Epidermal melanocyte (primary cell): ENCODE data around the gene KHK.

ENCODE experiments used
- DNase-seq: peaks from one replicate; pipeline ENCODE4 v3.0.0; 2011; ENCODE audit warnings: low spot score; ENCODE audit not compliant: insufficient read length

KHK gene

GRCh38 chr2:27086724-27087593 is at the start of gene KHK:
Gene KHK (plus strand): TSS chr2:27086772. CDS start chr2:27087260, 488 bp downstream.
- no peak for DNase-seq

- no peak for DNase-seq
These were observed 48.6 kb upstream of the KHK start for GRCh38 chr2:27038012-27038411.

- DNase-seq: no peak
These were observed 47.8 kb upstream of the KHK start for GRCh38 chr2:27038631-27039339.

GRCh38 chr2:27039426-27039825 is 47.1 kb upstream of the KHK start:
- DNase-seq: no peak

GRCh38 chr2:27039871-27040270 is 46.7 kb upstream of the KHK start:
- no peak for DNase-seq

GRCh38 chr2:27040282-27040681 is 46.3 kb upstream of the KHK start:
- DNase-seq: no peak

- no peak for DNase-seq
These were observed 44.8 kb upstream of the KHK start for GRCh38 chr2:27041752-27042151.

- DNase-seq: no peak
These were observed 44.4 kb upstream of the KHK start for GRCh38 chr2:27042159-27042661.

- no peak for DNase-seq
These were observed 43.5 kb upstream of the KHK start for GRCh38 chr2:27042985-27043634.

GRCh38 chr2:27049422-27050280 is 36.9 kb upstream of the KHK start:
- DNase-seq: no peak

- peak; percentile 83 for DNase-seq
These were observed 36.1 kb upstream of the KHK start for GRCh38 chr2:27050281-27050995.

- peak; percentile 98 for DNase-seq
These were observed 35.3 kb upstream of the KHK start, which contains the start of gene AGBL5 for GRCh38 chr2:27050996-27051901. Gene AGBL5 (plus strand): TSS chr2:27051668. CDS start chr2:27052959, 1,291 bp downstream.

- no peak for DNase-seq
These were observed 34.5 kb upstream of the KHK start for GRCh38 chr2:27051902-27052645.

- DNase-seq: no peak
These were observed 33.3 kb upstream of the KHK start for GRCh38 chr2:27053321-27053720.

- DNase-seq: no peak
These were observed 32.8 kb upstream of the KHK start for GRCh38 chr2:27053776-27054175.

GRCh38 chr2:27054721-27055120 is 31.9 kb upstream of the KHK start:
- DNase-seq: no peak

GRCh38 chr2:27057184-27057583 is 29.4 kb upstream of the KHK start:
- DNase-seq: no peak

GRCh38 chr2:27058210-27058609 is 28.4 kb upstream of the KHK start:
- DNase-seq: no peak
